Natural killer cell (primary cell): Measurements from ENCODE around the gene NAA16. TPM values are rescaled to one million over a fixed set of nuclear protein-coding genes. Genes with fewer than 3 reads are reported as not detected.

Experiments used
- ATAC-seq, 3 donors: fragments of 150-1000 bp in 2 of 3; fragments of 200-7000 bp in 1 of 3; cut with Tn5 transposase; 1 replicate in 1 of 3; 2 replicates in 2 of 3; pipeline ENCODE4 v1.10.0; 2021; ENCODE audit warnings: mild to moderate bottlenecking in 2 of 3, moderate library complexity in 2 of 3
- DNase-seq, 2 donors: peaks; one replicate each; pipeline versions ENCODE4 v3.0.0 to v3.0.0-alpha.2; 2013 to 2021; ENCODE audit warnings: mixed read lengths in 1 of 2
- H3K27ac ChIP-seq: one replicate; pipeline ENCODE4 v1.5.1; 2013; ENCODE audit warnings: mild to moderate bottlenecking, low read length
- H3K27me3 ChIP-seq: one replicate; pipeline ENCODE4 v1.6.1; 2013; ENCODE audit warnings: low read length; ENCODE audit not compliant: control insufficient read depth, insufficient read depth
- H3K36me3 ChIP-seq: one replicate; pipeline ENCODE4 v1.6.1; 2013; ENCODE audit warnings: low read length; ENCODE audit not compliant: control insufficient read depth, insufficient read depth
- H3K4me1 ChIP-seq: one replicate; pipeline ENCODE4 v1.6.1; 2013; ENCODE audit warnings: low read length; ENCODE audit not compliant: control insufficient read depth, insufficient read depth
- H3K4me3 ChIP-seq: one replicate; pipeline ENCODE4 v1.5.1; 2013; ENCODE audit warnings: low read length
- H3K9me3 ChIP-seq: one replicate; pipeline ENCODE4 v1.6.1; 2013; ENCODE audit warnings: low read length; ENCODE audit not compliant: control insufficient read depth, insufficient read depth
- H3K27ac Mint-ChIP-seq, 2 donors: one replicate each; pipeline ENCODE4 v1.8.0; 2022; ENCODE audit warnings: mild to moderate bottlenecking in 2 of 2, mixed read lengths in 2 of 2, moderate library complexity in 1 of 2
- H3K27me3 Mint-ChIP-seq, 2 donors: one replicate each; pipeline ENCODE4 v1.8.0; 2022; ENCODE audit warnings: low read depth in 2 of 2, mixed read lengths in 2 of 2
- H3K36me3 Mint-ChIP-seq: one replicate; pipeline ENCODE4 v1.8.0; 2022; ENCODE audit warnings: mixed read lengths
- H3K4me1 Mint-ChIP-seq, 2 donors: one replicate each; pipeline ENCODE4 v1.8.0; 2022; ENCODE audit warnings: mixed read lengths in 2 of 2
- H3K4me3 Mint-ChIP-seq: one replicate; pipeline ENCODE4 v1.8.0; 2022; ENCODE audit warnings: mild to moderate bottlenecking, moderate library complexity, mixed read lengths
- H3K9me3 Mint-ChIP-seq, 2 donors: one replicate each; pipeline ENCODE4 v1.8.0; 2022; ENCODE audit warnings: mixed read lengths in 2 of 2
- CTCF ChIP-seq: fragments of 200-600 bp; IDR thresholded peaks from one replicate; pipeline ENCODE4 v1.8.0; 2022; ENCODE audit warnings: antibody characterized with exemption
- WGBS: methylation state at CpG from one replicate; pipeline ENCODE4 v1.1.7; 2013; ENCODE audit warnings: missing lambda C conversion rate; ENCODE audit not compliant: insufficient coverage; 5-methylcytosine and 5-hydroxymethylcytosine counted together
- intact Hi-C: fragments of 100-400 bp; cut with micrococcal nuclease; formaldehyde crosslinking; loops from one replicate; pipeline ENCODE4 v1.14.2; 2022
- total RNA-seq, 4 donors: library from RNA; stranded (reverse); fragments of 120-200 nt in 1 of 4; gene quantifications; one replicate each; pipeline versions ENCODE4 v1.2.3 to v1.2.4, GENCODE V29; 2013 to 2022

Gene NAA16
- total RNA-seq, 3 donors from 2014 or later (not counting 1 experiment from before 2014, with no cell fraction given): 49.4 to 55.3 (median 53.1) TPM

DNA sequence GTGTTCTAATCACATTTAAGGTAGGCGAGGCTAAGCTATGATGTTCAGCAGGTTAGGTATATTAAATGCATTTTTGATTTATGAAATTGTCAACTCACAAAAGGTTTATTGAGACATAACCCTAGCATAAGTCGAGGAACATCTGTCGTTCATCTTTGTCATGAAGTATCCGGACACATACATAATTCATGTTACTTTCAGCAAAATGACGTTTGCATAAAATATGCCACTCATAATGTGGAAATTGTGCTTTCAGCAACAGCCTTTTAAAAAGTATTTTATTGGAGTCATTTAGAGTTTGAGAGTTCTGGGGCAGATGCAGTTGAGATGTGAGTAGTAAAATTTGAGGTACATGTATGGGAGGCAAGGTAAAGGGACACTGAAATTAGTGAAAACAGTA is 66.4 kb downstream of the NAA16 start:
- Histone ChIP-seq H3K27me3 (no peaks in the 10 kb centered on the region), H3K4me3 (no peak overlapping the region), H3K4me1 (no peaks in the 10 kb centered on the region), H3K36me3 (peaks cover 35% of the 10 kb centered on the region), H3K27ac (no peak overlapping the region), H3K9me3 (no peaks in the 10 kb centered on the region)
- Mint-ChIP-seq H3K4me1 (no peaks in the 10 kb centered on the region), H3K9me3 (no peaks in the 10 kb centered on the region), H3K36me3 (no peaks in the 10 kb centered on the region), H3K4me3 (no peak overlapping the region), H3K27ac (no peak overlapping the region), H3K27me3 (peaks cover 2 to 4% of the 10 kb centered on the region in 2 donors)
- intact Hi-C loops: no loop called here
- DNase-seq (no peak), ATAC-seq (no peak)
- 90% methylated on average over 5 of the region's 5 CpGs for WGBS
- TF ChIP-seq CTCF: no peak

GRCh38 chr13:41382431-41382830 is 71.4 kb downstream of the NAA16 start:
- no peaks in the 10 kb centered on the region for H3K9me3 Mint-ChIP-seq
- no peak for DNase-seq
- no peaks in the 10 kb centered on the region for H3K27me3 ChIP-seq
- no peak for TF ChIP-seq CTCF
- no peaks in the 10 kb centered on the region for H3K4me1 Mint-ChIP-seq
- H3K36me3 ChIP-seq: no peaks in the 10 kb centered on the region
- H3K4me3 ChIP-seq: no peak overlapping the region
- intact Hi-C loops: no loop called here
- no peak overlapping the region for H3K27ac Mint-ChIP-seq
- H3K4me3 Mint-ChIP-seq: no peak overlapping the region
- no peak overlapping the region for H3K27ac ChIP-seq
- no peak for ATAC-seq
- H3K36me3 Mint-ChIP-seq: no peaks in the 10 kb centered on the region
- no peaks in the 10 kb centered on the region for H3K4me1 ChIP-seq
- peaks cover 13 to 15% of the 10 kb centered on the region in 2 donors for H3K27me3 Mint-ChIP-seq
- no peaks in the 10 kb centered on the region for H3K9me3 ChIP-seq
- 86% methylated on average over 4 of the region's 4 CpGs for WGBS

GRCh38 chr13:41383386-41383785 is 72.3 kb downstream of the NAA16 start:
- Mint-ChIP-seq H3K36me3 (no peaks in the 10 kb centered on the region), H3K27me3 (peaks cover 13 to 15% of the 10 kb centered on the region in 2 donors), H3K27ac (no peak overlapping the region), H3K4me3 (no peak overlapping the region), H3K9me3 (no peaks in the 10 kb centered on the region), H3K4me1 (no peaks in the 10 kb centered on the region)
- H3K27me3 ChIP-seq: no peaks in the 10 kb centered on the region
- no peak overlapping the region for H3K4me3 ChIP-seq
- no peaks in the 10 kb centered on the region for H3K36me3 ChIP-seq
- intact Hi-C loops: no loop called here
- no CpG with 5 or more reads among the region's 3 CpGs for WGBS
- H3K4me1 ChIP-seq: no peaks in the 10 kb centered on the region
- H3K9me3 ChIP-seq: no peaks in the 10 kb centered on the region
- DNase-seq: no peak
- no peak overlapping the region for H3K27ac ChIP-seq
- ATAC-seq: no peak
- no peak for TF ChIP-seq CTCF

- Histone ChIP-seq H3K36me3 (no peaks in the 10 kb centered on the region), H3K4me1 (no peaks in the 10 kb centered on the region), H3K9me3 (no peaks in the 10 kb centered on the region), H3K27ac (no peak overlapping the region), H3K27me3 (no peaks in the 10 kb centered on the region), H3K4me3 (no peak overlapping the region)
- Mint-ChIP-seq H3K36me3 (no peaks in the 10 kb centered on the region), H3K9me3 (no peaks in the 10 kb centered on the region), H3K4me3 (no peak overlapping the region), H3K27ac (no peak overlapping the region), H3K4me1 (no peaks in the 10 kb centered on the region), H3K27me3 (peaks cover 13 to 15% of the 10 kb centered on the region in 2 donors)
- ATAC-seq (no peak), DNase-seq (peak in 1 of 2 donors; percentile 27)
- intact Hi-C loops: no loop called here
- TF ChIP-seq CTCF: no peak
- WGBS: 92% methylated on average over 20 of the region's 20 CpGs
Measured at GRCh38 chr13:41384749-41385503, 73.9 kb downstream of the NAA16 start.
